Choroid plexus epithelial cell (primary cell): ENCODE data around the gene SPAG8.
A peak's percentile ranks its signal among the peaks of the same experiment; 100 is the strongest.

ENCODE experiments used
- DNase-seq: peaks from one replicate; pipeline ENCODE4 v3.0.0-alpha.2; 2010; ENCODE audit warnings: low read depth
- H3K4me3 ChIP-seq: 2 replicates; pipeline ENCODE4 v1.5.1; 2011; ENCODE audit warnings: low read depth, mild to moderate bottlenecking, control low read depth, low read length, moderate library complexity
- CTCF ChIP-seq: conservative IDR thresholded peaks from 2 replicates; pipeline ENCODE4 v1.5.1; 2011; ENCODE audit warnings: low read depth, mild to moderate bottlenecking, control low read depth, inconsistent platforms, low read length, moderate library complexity

Gene SPAG8

GRCh38 chr9:35835216-35835632 is 23.2 kb upstream of the SPAG8 start:
- H3K4me3 ChIP-seq, result no peak overlapping the region
- peak; percentile 40 for TF ChIP-seq CTCF
- DNase-seq, result peak; percentile 12

GRCh38 chr9:35834260-35835215 is 22.5 kb upstream of the SPAG8 start:
- TF ChIP-seq CTCF, result no peak
- DNase-seq, result no peak
- H3K4me3 ChIP-seq, result no peak overlapping the region

- H3K4me3 ChIP-seq, result no peak overlapping the region
- no peak for TF ChIP-seq CTCF
- no peak for DNase-seq
Observed at GRCh38 chr9:35832814-35833213, 20.8 kb upstream of the SPAG8 start.

- DNase-seq, result no peak
- TF ChIP-seq CTCF, result no peak
Observed at GRCh38 chr9:35831040-35831439, 19.0 kb upstream of the SPAG8 start.

GRCh38 chr9:35829764-35830096 is 17.7 kb upstream of the SPAG8 start:
- no peak for TF ChIP-seq CTCF
- DNase-seq, result no peak
- peak overlapping the region; percentile 73 for H3K4me3 ChIP-seq

More at GRCh38 chr9:35831040-35831439, 19.0 kb upstream of the SPAG8 start:
- no peak overlapping the region for H3K4me3 ChIP-seq

GRCh38 chr9:35829084-35829763 is 17.2 kb upstream of the SPAG8 start, which contains the start of gene TMEM8B:
Gene TMEM8B (plus strand): TSS chr9:35829228. CDS start chr9:35829448, 220 bp downstream.
- H3K4me3 ChIP-seq, result peak within 1 kb of the TSS; percentile 73
- DNase-seq, result peak; percentile 92
- no peak for TF ChIP-seq CTCF
